GM13977 (cell line): ENCODE results near the gene MAPK10.
A peak's percentile ranks its signal among the peaks of the same experiment; 100 is the strongest.

Experiments
- DNase-seq: peaks from one replicate; pipeline ENCODE4 v3.0.0; 2012; ENCODE audit warnings: low spot score
- in situ Hi-C: fragments of 300-500 bp; cut with MboI; formaldehyde crosslinking; loops from one replicate; pipeline ENCODE4 v1.12.0; 2022; ENCODE audit warnings: low sequenced_read_pairs, low pct_unique_long_range_greater_than_20kb, mixed read lengths, inconsistent platforms; ENCODE audit not compliant: unreplicated experiment
- TF ChIP-seq, protein P1 (sequence below): IDR thresholded peaks from 2 replicates; pipeline ENCODE4 v1.5.1; 2012; ENCODE audit warnings: mild to moderate bottlenecking, control low read depth; ENCODE audit not compliant: insufficient read depth; ENCODE audit errors: extremely low read depth, missing control alignments

The MAPK10 gene

DNA sequence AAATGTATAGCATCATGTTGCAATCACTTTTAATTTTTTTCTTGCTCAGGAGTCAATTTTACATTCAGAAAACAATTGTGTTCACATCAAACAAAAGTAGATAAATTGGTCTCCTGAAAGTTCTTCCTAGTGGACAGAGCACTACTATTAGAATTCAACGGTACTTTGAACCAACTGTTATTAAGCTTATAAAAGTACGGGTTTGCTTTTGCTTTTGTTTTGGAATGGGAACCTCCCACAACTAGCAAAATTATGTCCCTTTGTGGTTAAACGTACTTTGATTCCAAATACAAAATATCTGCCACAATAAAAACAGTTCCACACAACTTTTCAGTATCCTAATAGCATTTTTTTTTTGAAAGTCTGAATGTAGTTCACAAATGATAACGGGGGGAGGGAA lies 8.6 kb upstream of the MAPK10 start:
- TF ChIP-seq, protein P1, sequence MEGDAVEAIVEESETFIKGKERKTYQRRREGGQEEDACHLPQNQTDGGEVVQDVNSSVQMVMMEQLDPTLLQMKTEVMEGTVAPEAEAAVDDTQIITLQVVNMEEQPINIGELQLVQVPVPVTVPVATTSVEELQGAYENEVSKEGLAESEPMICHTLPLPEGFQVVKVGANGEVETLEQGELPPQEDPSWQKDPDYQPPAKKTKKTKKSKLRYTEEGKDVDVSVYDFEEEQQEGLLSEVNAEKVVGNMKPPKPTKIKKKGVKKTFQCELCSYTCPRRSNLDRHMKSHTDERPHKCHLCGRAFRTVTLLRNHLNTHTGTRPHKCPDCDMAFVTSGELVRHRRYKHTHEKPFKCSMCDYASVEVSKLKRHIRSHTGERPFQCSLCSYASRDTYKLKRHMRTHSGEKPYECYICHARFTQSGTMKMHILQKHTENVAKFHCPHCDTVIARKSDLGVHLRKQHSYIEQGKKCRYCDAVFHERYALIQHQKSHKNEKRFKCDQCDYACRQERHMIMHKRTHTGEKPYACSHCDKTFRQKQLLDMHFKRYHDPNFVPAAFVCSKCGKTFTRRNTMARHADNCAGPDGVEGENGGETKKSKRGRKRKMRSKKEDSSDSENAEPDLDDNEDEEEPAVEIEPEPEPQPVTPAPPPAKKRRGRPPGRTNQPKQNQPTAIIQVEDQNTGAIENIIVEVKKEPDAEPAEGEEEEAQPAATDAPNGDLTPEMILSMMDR, result no peak
- DNase-seq, result no peak
- in situ Hi-C loops, result no loop called here

DNA sequence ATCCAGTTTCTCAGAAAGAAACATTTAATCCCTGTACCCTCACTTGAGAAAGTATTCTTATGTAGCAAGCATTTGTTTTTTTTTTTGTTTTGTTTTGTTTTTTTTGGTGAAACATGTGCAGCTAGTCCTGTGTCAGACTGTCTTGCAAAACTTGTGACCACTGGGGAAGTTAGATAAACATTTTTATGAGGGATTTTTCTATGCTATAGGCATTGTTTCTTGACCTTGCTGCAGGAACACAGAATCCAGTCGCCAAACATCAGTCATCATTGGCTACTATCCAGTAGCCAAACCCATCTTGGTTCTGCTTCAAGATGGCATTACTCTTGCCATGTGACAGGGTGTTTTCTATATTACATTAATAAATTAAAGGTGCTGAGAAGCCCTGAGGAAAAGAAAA lies 7.7 kb upstream of the MAPK10 start:
- DNase-seq, result no peak
- in situ Hi-C loops, result no loop called here
- TF ChIP-seq, protein P1, result no peak

DNA sequence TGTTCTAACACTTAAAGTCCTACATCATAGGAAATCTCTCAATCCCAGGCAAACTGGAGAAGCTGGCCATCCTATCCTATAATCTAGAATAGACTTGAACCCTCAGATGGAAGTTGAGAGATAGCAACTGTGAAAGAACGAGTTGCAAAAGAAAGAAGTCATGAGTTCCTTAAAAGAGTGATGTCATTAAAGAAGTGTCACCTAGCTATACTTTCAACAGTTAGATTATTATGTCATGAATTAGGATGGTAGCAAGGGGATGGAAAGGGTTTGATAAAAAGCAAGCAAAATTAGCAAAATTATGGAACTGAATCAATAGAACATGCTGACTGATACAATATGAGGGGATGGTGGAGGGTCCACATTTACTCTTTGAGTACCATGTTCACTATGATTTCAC lies 7.1 kb upstream of the MAPK10 start:
- no peak for DNase-seq
- in situ Hi-C loops, result no loop called here
- TF ChIP-seq, protein P1, result no peak

DNA sequence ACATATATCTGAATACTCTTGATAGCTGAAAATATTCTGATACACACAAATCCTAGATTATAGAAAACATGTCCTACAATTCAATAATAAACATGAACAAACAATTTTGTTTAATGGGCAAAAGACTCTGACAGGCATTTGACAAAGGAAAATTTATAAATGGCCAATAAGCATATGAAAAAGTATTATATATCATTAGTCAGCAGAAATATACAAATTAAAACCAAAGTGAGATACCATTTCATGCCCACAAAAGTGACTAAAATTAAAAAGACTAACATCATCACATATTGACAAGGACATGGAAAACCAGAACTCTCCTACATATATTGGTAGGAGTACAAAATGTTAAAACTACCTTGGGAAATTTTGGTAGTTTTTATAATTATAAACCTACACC lies 2.7 kb upstream of the MAPK10 start:
- DNase-seq, result no peak
- in situ Hi-C loops, result no loop called here
- TF ChIP-seq, protein P1, result no peak

DNA sequence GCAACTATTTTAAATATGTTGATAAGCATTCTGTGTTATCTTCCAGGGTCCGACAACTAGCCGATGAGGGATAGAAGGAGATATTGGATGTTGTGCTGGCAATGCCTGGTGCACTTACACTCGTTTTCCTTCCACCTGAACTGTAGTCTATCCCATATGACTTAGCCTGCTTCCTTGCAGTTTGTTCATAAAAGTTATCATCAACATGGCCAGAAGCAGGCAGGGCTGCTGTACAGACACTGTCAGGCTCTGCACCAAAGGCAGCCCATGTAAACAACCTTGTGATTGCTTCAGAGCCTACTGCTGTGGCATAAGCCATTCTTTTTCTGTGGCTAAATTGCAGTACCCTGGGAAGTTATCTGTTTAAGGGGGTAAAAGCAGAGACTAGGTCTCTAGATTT lies 1.6 kb downstream of the MAPK10 start:
- no peak for DNase-seq
- in situ Hi-C loops, result no loop called here

DNA sequence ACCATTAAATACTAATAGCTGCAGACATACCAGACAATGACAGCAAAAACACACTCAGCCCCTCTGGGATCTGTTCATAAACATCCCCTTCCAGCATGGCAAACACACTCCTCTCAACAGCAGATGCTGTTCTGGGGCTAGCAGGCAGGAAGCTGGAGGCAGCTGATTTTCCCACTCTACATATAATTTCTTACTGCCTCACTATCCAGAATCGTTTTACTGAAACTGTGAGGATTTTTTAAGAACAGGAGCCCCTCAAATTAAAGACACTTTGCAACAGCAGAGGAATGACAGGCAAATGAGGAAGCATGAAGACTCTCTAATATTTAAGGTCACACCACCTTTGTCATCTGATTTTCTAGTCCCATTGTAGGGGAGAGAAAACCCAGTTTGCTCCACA lies 2.2 kb downstream of the MAPK10 start:
- DNase-seq, result no peak
- in situ Hi-C loops, result no loop called here
- TF ChIP-seq, protein P1, result no peak

More for the DNA sequence above, 1.6 kb downstream of the MAPK10 start:
- TF ChIP-seq, protein P1, result no peak

DNA sequence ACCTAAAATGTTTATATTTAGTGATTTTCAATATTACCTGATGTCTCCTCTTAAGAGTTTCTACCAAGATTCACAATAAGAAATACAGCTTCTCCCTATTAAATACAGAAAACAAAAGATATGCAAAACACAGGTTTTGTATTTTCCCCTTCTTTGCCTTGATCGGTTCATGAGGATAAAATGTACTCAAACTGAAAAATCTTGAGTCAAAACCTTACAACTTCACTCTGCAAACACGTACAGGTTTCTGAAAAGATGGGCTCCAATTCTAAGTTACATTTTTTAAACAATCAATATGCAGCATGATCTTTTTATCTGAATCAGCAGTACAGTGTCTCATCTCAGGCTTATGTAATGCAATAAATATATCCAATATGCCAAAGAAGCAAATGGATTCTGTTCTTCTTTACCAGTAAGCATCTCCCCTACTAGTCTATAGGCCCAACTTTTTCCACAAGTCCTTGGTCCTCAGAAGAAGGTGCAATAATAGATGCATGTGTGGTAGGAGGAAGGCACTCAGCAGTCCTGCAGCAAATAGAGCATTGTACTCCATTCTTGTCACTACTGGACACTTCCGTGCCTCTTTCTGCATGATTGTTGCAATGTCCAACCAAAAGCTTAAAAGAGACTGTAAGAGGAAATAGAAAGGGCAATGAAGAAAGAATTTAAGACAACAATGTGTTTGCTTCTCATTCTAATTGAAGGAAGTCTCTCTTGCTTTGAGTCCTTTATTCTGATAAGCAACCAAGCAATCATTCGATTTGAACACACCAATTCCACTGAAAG lies 3.2 kb downstream of the MAPK10 start:
- in situ Hi-C loops, result no loop called here
- peak; percentile 9 for DNase-seq
- TF ChIP-seq, protein P1, result no peak
